Activated naive CD4-positive, alpha-beta T cell treated with anti-CD3 and anti-CD28 coated beads for 36 hours (primary cell): Measurements from ENCODE around the gene CD14. TPM values are rescaled to one million over a fixed set of nuclear protein-coding genes. Genes with fewer than 3 reads are reported as not detected.
A peak's percentile ranks its signal among the peaks of the same experiment; 100 is the strongest.
"Not testable (repeated sequence)": the region's sequence is repeated elsewhere in the genome, so short reads cannot be mapped to it uniquely, and the experiment has no call there.

Experiments used
- CTCF ChIA-PET: fragments of 350-600 bp; sonication (Branson Sonifier 250); formaldehyde crosslinking; loops from one replicate; lab custom pipeline; 2021; ENCODE audit warnings: antibody characterized with exemption; lab: Charles Lee
- DNase-seq: peaks from one replicate; pipeline ENCODE4 v3.0.0-alpha.2; 2020
- H3K27ac Mint-ChIP-seq: one replicate; pipeline ENCODE4 v1.8.0; 2021; ENCODE audit warnings: mild to moderate bottlenecking, mixed read lengths
- H3K27me3 Mint-ChIP-seq: one replicate; pipeline ENCODE4 v1.8.0; 2021; ENCODE audit warnings: low read depth, mixed read lengths
- H3K36me3 Mint-ChIP-seq: one replicate; pipeline ENCODE4 v1.8.0; 2021; ENCODE audit warnings: low read depth, mixed read lengths
- H3K4me1 Mint-ChIP-seq: one replicate; pipeline ENCODE4 v1.8.0; 2021; ENCODE audit warnings: low read depth, mixed read lengths
- H3K4me3 Mint-ChIP-seq: one replicate; pipeline ENCODE4 v1.8.0; 2021; ENCODE audit warnings: mild to moderate bottlenecking, moderate library complexity, mixed read lengths
- H3K9me3 Mint-ChIP-seq: one replicate; pipeline ENCODE4 v1.8.0; 2021; ENCODE audit warnings: mixed read lengths
- intact Hi-C: fragments of 100-400 bp; cut with micrococcal nuclease; formaldehyde crosslinking; loops from one replicate; pipeline ENCODE4 v1.15.1; 2023
- total RNA-seq, 2 experiments: library from RNA; stranded (reverse); gene quantifications; one replicate each; pipeline ENCODE4 v1.2.3, GENCODE V29; 2021

CD14 gene
- total RNA-seq, 2 experiments from 2014 or later = 0.14 to 0.20 TPM

GRCh38 chr5:140633501-140633900, 526 bp upstream of the CD14 start:
- CTCF ChIA-PET = interaction anchor here (1.2 to 2.9 kb wide), 4 partner anchors 11 to 232 kb away, joined by 3 to 19 read pairs (median 4); partner anchors contain the start of genes ANKHD1, APBB3, IK and NDUFA2
- Mint-ChIP-seq H3K27ac (no peak overlapping the region), H3K27me3 (peaks cover 9% of the 10 kb centered on the region), H3K4me1 (peaks cover 31% of the 10 kb centered on the region), H3K9me3 (no peaks in the 10 kb centered on the region), H3K4me3 (peak overlapping the region; percentile 83), H3K36me3 (no peaks in the 10 kb centered on the region)
- DNase-seq = no peak
- intact Hi-C loops = no loop called here

GRCh38 chr5:140632366-140633020, 482 bp downstream of the CD14 start:
- H3K4me1 Mint-ChIP-seq = peaks cover 27% of the 10 kb centered on the region
- no peaks in the 10 kb centered on the region for H3K9me3 Mint-ChIP-seq
- intact Hi-C loops = no loop called here
- no peaks in the 10 kb centered on the region for H3K36me3 Mint-ChIP-seq
- H3K27ac Mint-ChIP-seq = no peak overlapping the region
- CTCF ChIA-PET = interaction anchor here (0.6 to 1.9 kb wide), 8 partner anchors 10 to 278 kb away, joined by 3 to 4 read pairs (median 3); partner anchors contain the start of genes ANKHD1, APBB3 and SRA1
- peaks cover 9% of the 10 kb centered on the region for H3K27me3 Mint-ChIP-seq
- H3K4me3 Mint-ChIP-seq = peak overlapping the region; percentile 83
- peak; percentile 61 for DNase-seq

- no peaks in the 10 kb centered on the region for H3K36me3 Mint-ChIP-seq
- H3K27ac Mint-ChIP-seq = no peak overlapping the region
- no peaks in the 10 kb centered on the region for H3K9me3 Mint-ChIP-seq
- CTCF ChIA-PET = interaction anchor here (1.1 to 1.9 kb wide), 6 partner anchors 10 to 268 kb away, joined by 3 to 5 read pairs (median 4); partner anchors contain the start of genes ANKHD1 and SRA1
- intact Hi-C loops = no loop called here
- peak; percentile 48 for DNase-seq
- peaks cover 27% of the 10 kb centered on the region for H3K4me1 Mint-ChIP-seq
- H3K27me3 Mint-ChIP-seq = peaks cover 9% of the 10 kb centered on the region
- peak overlapping the region; percentile 83 for H3K4me3 Mint-ChIP-seq
Measured at GRCh38 chr5:140631831-140632365, 1.1 kb downstream of the CD14 start.

GRCh38 chr5:140631036-140631417, 1.9 kb downstream of the CD14 start:
- no peak for DNase-seq
- peaks cover 9% of the 10 kb centered on the region for H3K27me3 Mint-ChIP-seq
- H3K9me3 Mint-ChIP-seq = no peaks in the 10 kb centered on the region
- no peak overlapping the region for H3K27ac Mint-ChIP-seq
- CTCF ChIA-PET = interaction anchor here (1.3 to 1.7 kb wide), 2 partner anchors 26 to 91 kb away, joined by 3 to 5 read pairs; no protein-coding TSS in a partner anchor
- no peaks in the 10 kb centered on the region for H3K36me3 Mint-ChIP-seq
- peaks cover 27% of the 10 kb centered on the region for H3K4me1 Mint-ChIP-seq
- intact Hi-C loops = no loop called here
- no peak overlapping the region for H3K4me3 Mint-ChIP-seq

GRCh38 chr5:140630292-140631035, 2.5 kb downstream of the CD14 start:
- no peak for DNase-seq
- H3K4me1 Mint-ChIP-seq = peaks cover 25% of the 10 kb centered on the region
- H3K36me3 Mint-ChIP-seq = no peaks in the 10 kb centered on the region
- H3K27ac Mint-ChIP-seq = no peak overlapping the region
- no peak overlapping the region for H3K4me3 Mint-ChIP-seq
- intact Hi-C loops = no loop called here
- CTCF ChIA-PET = interaction anchor here (0.5 to 1.7 kb wide), 5 partner anchors 26 to 492 kb away, joined by 3 to 6 read pairs (median 3); partner anchors contain the start of gene EIF4EBP3
- H3K27me3 Mint-ChIP-seq = peaks cover 9% of the 10 kb centered on the region
- no peaks in the 10 kb centered on the region for H3K9me3 Mint-ChIP-seq

- intact Hi-C loops = no loop called here
- Mint-ChIP-seq H3K4me3 (no peak overlapping the region), H3K9me3 (no peaks in the 10 kb centered on the region), H3K4me1 (peaks cover 19% of the 10 kb centered on the region), H3K36me3 (no peaks in the 10 kb centered on the region), H3K27ac (no peak overlapping the region), H3K27me3 (peaks cover 9% of the 10 kb centered on the region)
- CTCF ChIA-PET = interaction anchor here (0.6 to 0.7 kb wide), 2 partner anchors 12 to 14 kb away, joined by 3 read pairs; no protein-coding TSS in a partner anchor
- DNase-seq = no peak
Measured at GRCh38 chr5:140628711-140629110, 4.3 kb downstream of the CD14 start.

GRCh38 chr5:140627972-140628371, 5.0 kb downstream of the CD14 start:
- CTCF ChIA-PET = no interaction called here
- DNase-seq = no peak
- Mint-ChIP-seq H3K9me3 (no peaks in the 10 kb centered on the region), H3K4me3 (no peak overlapping the region), H3K36me3 (no peaks in the 10 kb centered on the region), H3K27me3 (peaks cover 9% of the 10 kb centered on the region), H3K4me1 (peaks cover 13% of the 10 kb centered on the region), H3K27ac (no peak overlapping the region)
- intact Hi-C loops = no loop called here

GRCh38 chr5:140624886-140625285, 8.1 kb downstream of the CD14 start:
- not testable (repeated sequence) for H3K36me3 Mint-ChIP-seq, H3K27ac Mint-ChIP-seq, H3K4me3 Mint-ChIP-seq

GRCh38 chr5:140623061-140623460, 9.9 kb downstream of the CD14 start:
- H3K9me3 Mint-ChIP-seq, H3K27ac Mint-ChIP-seq, H3K4me1 Mint-ChIP-seq, H3K36me3 Mint-ChIP-seq, DNase-seq, intact Hi-C loops, H3K4me3 Mint-ChIP-seq, H3K27me3 Mint-ChIP-seq: not testable (repeated sequence)
- CTCF ChIA-PET = interaction anchor here (1.2 kb wide), 1 partner anchor 10 kb away, joined by 3 read pairs; the partner anchor contains the start of gene CD14

More at GRCh38 chr5:140624886-140625285, 8.1 kb downstream of the CD14 start:
- H3K27me3 Mint-ChIP-seq, DNase-seq, H3K9me3 Mint-ChIP-seq, intact Hi-C loops, H3K4me1 Mint-ChIP-seq: not testable (repeated sequence)
- CTCF ChIA-PET = interaction anchor here (0.6 kb wide), 1 partner anchor 55 kb away, joined by 3 read pairs; no protein-coding TSS in a partner anchor

- intact Hi-C loops = no loop called here
- Mint-ChIP-seq H3K9me3 (no peaks in the 10 kb centered on the region), H3K4me3 (no peak overlapping the region), H3K27ac (no peak overlapping the region), H3K36me3 (no peaks in the 10 kb centered on the region), H3K27me3 (peaks cover 2% of the 10 kb centered on the region), H3K4me1 (no peaks in the 10 kb centered on the region)
- DNase-seq = no peak
- CTCF ChIA-PET = interaction anchor here (1.2 kb wide), 1 partner anchor 10 kb away, joined by 3 read pairs; the partner anchor contains the start of gene CD14
Measured at GRCh38 chr5:140622301-140622700, 10.7 kb downstream of the CD14 start.

- Mint-ChIP-seq H3K4me1 (peaks cover 13% of the 10 kb centered on the region), H3K9me3 (no peaks in the 10 kb centered on the region), H3K27me3 (peaks cover 10% of the 10 kb centered on the region), H3K27ac (no peak overlapping the region), H3K4me3 (no peak overlapping the region), H3K36me3 (no peaks in the 10 kb centered on the region)
- intact Hi-C loops = no loop called here
- no peak for DNase-seq
- CTCF ChIA-PET = no interaction called here
Measured at GRCh38 chr5:140611020-140611521, 21.9 kb downstream of the CD14 start.

- no peak for DNase-seq
- no peaks in the 10 kb centered on the region for H3K9me3 Mint-ChIP-seq
- H3K4me3 Mint-ChIP-seq = no peak overlapping the region
- intact Hi-C loops = no loop called here
- CTCF ChIA-PET = interaction anchor here (1.3 kb wide), 1 partner anchor 246 kb away, joined by 4 read pairs; no protein-coding TSS in a partner anchor
- no peaks in the 10 kb centered on the region for H3K36me3 Mint-ChIP-seq
- H3K4me1 Mint-ChIP-seq = peaks cover 13% of the 10 kb centered on the region
- peaks cover 10% of the 10 kb centered on the region for H3K27me3 Mint-ChIP-seq
- no peak overlapping the region for H3K27ac Mint-ChIP-seq
Measured at GRCh38 chr5:140609126-140609525, 23.8 kb downstream of the CD14 start.
